GM23338 (cell line): ENCODE measurements around the gene TFEB.

Experiments
- CREB1 ChIP-seq: fragments of 250-450 bp; sonication (Bioruptor Pico); IDR thresholded peaks from 2 replicates; pipeline ENCODE4 v1.5.0; 2020; ENCODE audit warnings: low read depth, mild to moderate bottlenecking, moderate library complexity
- CTCF ChIP-seq, 2 experiments: fragments of 200-600 bp in 1 of 2; sonication (generic) in 1 of 2; conservative IDR thresholded peaks; 2 replicates each; pipeline versions ENCODE4 v1.5.1 to v1.6.1; 2016 to 2017; ENCODE audit warnings: antibody characterized with exemption in 2 of 2, low read depth in 2 of 2, mild to moderate bottlenecking in 2 of 2, moderate library complexity in 1 of 2
- ETS1 ChIP-seq: IDR thresholded peaks from 2 replicates; pipeline ENCODE4 v1.6.1; 2016; ENCODE audit warnings: antibody characterized with exemption
- EZH2 ChIP-seq: fragments of 200-600 bp; sonication (generic); IDR thresholded peaks from one replicate; pipeline ENCODE4 v1.8.0; 2017; ENCODE audit warnings: antibody characterized with exemption, mild to moderate bottlenecking, low read depth; ENCODE audit not compliant: unreplicated experiment
- EZH2phosphoT487 ChIP-seq: fragments of 200-600 bp; sonication (generic); IDR thresholded peaks from one replicate; pipeline ENCODE4 v1.8.1; 2018; ENCODE audit warnings: antibody characterized with exemption; ENCODE audit not compliant: unreplicated experiment
- JUNB ChIP-seq: IDR thresholded peaks from one replicate; pipeline ENCODE4 v1.6.1; 2016; ENCODE audit warnings: antibody characterized with exemption; ENCODE audit not compliant: unreplicated experiment
- NANOG ChIP-seq: IDR thresholded peaks from 2 replicates; pipeline ENCODE4 v1.6.1; 2016; ENCODE audit warnings: antibody characterized with exemption, borderline replicate concordance
- POLR2AphosphoS5 ChIP-seq: IDR thresholded peaks from 2 replicates; pipeline ENCODE4 v1.6.1; 2016; ENCODE audit warnings: antibody characterized with exemption, low read depth
- REST ChIP-seq: IDR thresholded peaks from one replicate; pipeline ENCODE4 v1.6.1; 2018; ENCODE audit warnings: antibody characterized with exemption; ENCODE audit not compliant: unreplicated experiment
- ZNF114 ChIP-seq: fragments of 250-450 bp; sonication (Bioruptor Pico); IDR thresholded peaks from 2 replicates; pipeline ENCODE4 v1.5.0; 2020; ENCODE audit warnings: mild to moderate bottlenecking, moderate library complexity
- ZNF331 ChIP-seq: fragments of 250-450 bp; sonication (Bioruptor Pico); IDR thresholded peaks from 2 replicates; pipeline ENCODE4 v1.5.0; 2020; ENCODE audit warnings: low read depth, mild to moderate bottlenecking, moderate library complexity

- TF ChIP-seq EZH2 (no peak), ZNF114 (CRISPR knock-in tag) (no peak), CTCF (conservative IDR thresholded peaks at IDR 0.05; ENCODE audit: low read depth in 2 of 2) (no peak), CREB1 (no peak), EZH2phosphoT487 (no peak), JUNB (no peak), POLR2AphosphoS5 (no peak), REST (no peak), ETS1 (no peak), NANOG (no peak), ZNF331 (CRISPR knock-in tag) (no peak)
These were observed 4.6 kb downstream of the TFEB start for GRCh38 chr6:41730531-41731436.
